Posterior vena cava (tissue), 2 donors: ENCODE data around the gene TMEM200B. TPM values are rescaled to one million over a fixed set of nuclear protein-coding genes. Genes with fewer than 3 reads are reported as not detected.
A peak's percentile ranks its signal among the peaks of the same experiment; 100 is the strongest.
"Not testable (repeated sequence)": the region's sequence is repeated elsewhere in the genome, so short reads cannot be mapped to it uniquely, and the experiment has no call there.

ENCODE experiments used
- DNase-seq: peaks from one replicate; pipeline ENCODE4 v3.0.0-alpha.2; 2020; ENCODE audit warnings: low spot score
- intact Hi-C, 2 donors: fragments of 100-400 bp; cut with DNase I; formaldehyde crosslinking; loops; one replicate each; pipeline versions ENCODE4 v1.14.1 to v1.14.2; 2022 to 2023
- total RNA-seq, 2 donors: library from RNA; stranded (reverse); fragmentation: NEBNext Ultra II Directional; extraction: Animal tissue kit (Norgen Biotek cat#: 25700); gene quantifications; one replicate each; pipeline ENCODE4 v1.2.1, GENCODE V29; 2021
- donor health status: DM: yes; HTN: yes; CAD: no.
- donor health status: DM: yes; HTN: yes; CAD: no.

TMEM200B gene
- total RNA-seq, 2 donors from 2014 or later: 20.8 to 23.6 TPM

- intact Hi-C loops: loop anchor here in 1 of 2 donors (10.0 kb wide), 1 partner anchor 54 kb away; no protein-coding TSS in a partner anchor
- DNase-seq: peak; percentile 54
These were observed 3.3 kb downstream of the TMEM200B start for GRCh38 chr1:29120367-29120766.

GRCh38 chr1:29119121-29119929 lies 4.4 kb downstream of the TMEM200B start:
- no peak for DNase-seq
- intact Hi-C loops: no loop called here

- no peak for DNase-seq
- intact Hi-C loops: no loop called here
These were observed 6.3 kb downstream of the TMEM200B start for GRCh38 chr1:29117381-29117780.

- intact Hi-C loops: no loop called here
These were observed 9.0 kb downstream of the TMEM200B start for GRCh38 chr1:29114654-29115053.

GRCh38 chr1:29113413-29114117 lies 10.1 kb downstream of the TMEM200B start:
- no peak for DNase-seq
- intact Hi-C loops: no loop called here

More at GRCh38 chr1:29114654-29115053, 9.0 kb downstream of the TMEM200B start:
- no peak for DNase-seq

GRCh38 chr1:29112705-29113412 lies 10.8 kb downstream of the TMEM200B start:
- DNase-seq: no peak
- intact Hi-C loops: no loop called here

- intact Hi-C loops: not testable (repeated sequence)
These were observed 15.7 kb downstream of the TMEM200B start for GRCh38 chr1:29108041-29108440.

GRCh38 chr1:29105822-29106221 lies 17.9 kb downstream of the TMEM200B start:
- intact Hi-C loops: no loop called here
- no peak for DNase-seq

More at GRCh38 chr1:29108041-29108440, 15.7 kb downstream of the TMEM200B start:
- not testable (repeated sequence) for DNase-seq

GRCh38 chr1:29100487-29100886 lies 23.2 kb downstream of the TMEM200B start:
- DNase-seq: no peak
- intact Hi-C loops: no loop called here

GRCh38 chr1:29099286-29099685 lies 24.4 kb downstream of the TMEM200B start:
- no peak for DNase-seq
- intact Hi-C loops: no loop called here

- intact Hi-C loops: no loop called here
These were observed 27.3 kb downstream of the TMEM200B start for GRCh38 chr1:29096231-29096886.

GRCh38 chr1:29094954-29095353 lies 28.7 kb downstream of the TMEM200B start:
- no peak for DNase-seq
- intact Hi-C loops: no loop called here

More at GRCh38 chr1:29096231-29096886, 27.3 kb downstream of the TMEM200B start:
- DNase-seq: no peak

- no peak for DNase-seq
- intact Hi-C loops: no loop called here
These were observed 29.3 kb downstream of the TMEM200B start for GRCh38 chr1:29094433-29094832.

- DNase-seq, intact Hi-C loops: not testable (repeated sequence)
These were observed 31.0 kb downstream of the TMEM200B start for GRCh38 chr1:29092704-29093103.

GRCh38 chr1:29090937-29091618 lies 32.6 kb downstream of the TMEM200B start:
- intact Hi-C loops: no loop called here
- no peak for DNase-seq

GRCh38 chr1:29084196-29084521 lies 39.5 kb downstream of the TMEM200B start:
- intact Hi-C loops: no loop called here
- DNase-seq: no peak

GRCh38 chr1:29083317-29084195 lies 40.1 kb downstream of the TMEM200B start:
- DNase-seq: no peak
- intact Hi-C loops: no loop called here

GRCh38 chr1:29082519-29082918 lies 41.2 kb downstream of the TMEM200B start:
- intact Hi-C loops: no loop called here
- no peak for DNase-seq
